H1 (cell line): Measurements from ENCODE around the gene AQP12A. TPM values are rescaled to one million over a fixed set of nuclear protein-coding genes. Genes with fewer than 3 reads are reported as not detected.

Experiments used
- CTCF ChIA-PET: fragments of 300-600 bp; sonication (Branson Sonifier 250); formaldehyde crosslinking; loops from one replicate; lab custom pipeline; 2021; ENCODE audit not compliant: partially characterized antibody; lab: Charles Lee
- POLR2A ChIA-PET: fragments of 300-600 bp; sonication (Branson Sonifier 250); formaldehyde crosslinking; loops from one replicate; lab custom pipeline; 2021; ENCODE audit warnings: inconsistent platforms; ENCODE audit not compliant: partially characterized antibody; lab: Charles Lee
- DNase-seq, 2 experiments: peaks; one replicate each; pipeline versions ENCODE4 v3.0.0 to v3.0.0-alpha.2; 2010 to 2022; ENCODE audit warnings: low spot score in 2 of 2, low read depth in 1 of 2, mixed read lengths in 1 of 2
- FAIRE-seq: peaks from 2 replicates; lab custom pipeline; 2011; peaks lifted over from hg19 to GRCh38; lab: Jason Lieb, UNC
- H2AFZ ChIP-seq: 2 replicates; pipeline ENCODE4 v1.8.1; 2012; ENCODE audit warnings: low read length, inconsistent platforms
- H2AK5ac ChIP-seq: 2 replicates; pipeline ENCODE4 v1.6.1; 2013; ENCODE audit warnings: low read depth, low read length
- H2BK120ac ChIP-seq: replicated peaks from 2 replicates; pipeline ENCODE3; 2013; ENCODE audit warnings: low read depth, low read length, inconsistent platforms
- H2BK12ac ChIP-seq: 2 replicates; pipeline ENCODE4 v1.6.1; 2013; ENCODE audit warnings: low read depth, low read length
- H2BK15ac ChIP-seq: 2 replicates; pipeline ENCODE4 v1.6.1; 2013; ENCODE audit warnings: low read length
- H2BK20ac ChIP-seq: 2 replicates; pipeline ENCODE4 v1.6.1; 2013; ENCODE audit warnings: low read length
- H2BK5ac ChIP-seq: 2 replicates; pipeline ENCODE4 v1.6.1; 2013; ENCODE audit warnings: low read depth, low read length
- H3K14ac ChIP-seq: 2 replicates; pipeline ENCODE4 v1.6.1; 2013; ENCODE audit warnings: inconsistent platforms; ENCODE audit not compliant: insufficient read length
- H3K18ac ChIP-seq: 2 replicates; pipeline ENCODE4 v1.6.1; 2013; ENCODE audit warnings: low read length; ENCODE audit errors: extremely low read depth
- H3K23ac ChIP-seq: 2 replicates; pipeline ENCODE4 v1.6.1; 2013; ENCODE audit warnings: inconsistent platforms; ENCODE audit not compliant: insufficient read length
- H3K23me2 ChIP-seq: 2 replicates; pipeline ENCODE4 v1.6.1; 2013; ENCODE audit warnings: low read depth, low read length
- H3K27ac ChIP-seq: 2 replicates; pipeline ENCODE4 v1.6.1; 2011; ENCODE audit warnings: low read depth, low read length, inconsistent platforms
- H3K27me3 ChIP-seq, 4 experiments: replicated peaks in 1 of 4; 1 replicate in 1 of 4; 2 replicates in 3 of 4; pipeline versions ENCODE4 v1.6.1 to v1.8.1; 2011 to 2013; ENCODE audit warnings: low read length in 3 of 4, mild to moderate bottlenecking in 3 of 4, inconsistent platforms in 2 of 4, mixed read lengths in 2 of 4, moderate library complexity in 1 of 4; ENCODE audit not compliant: control insufficient read depth in 3 of 4, insufficient read depth in 3 of 4; ENCODE audit errors: extremely low read depth in 1 of 4
- H3K36me3 ChIP-seq, 4 experiments: 2 replicates each; pipeline versions ENCODE4 v1.6.1 to v1.8.1; 2011 to 2013; ENCODE audit warnings: mild to moderate bottlenecking in 4 of 4, low read length in 3 of 4, moderate library complexity in 2 of 4, control low read depth in 1 of 4, inconsistent platforms in 1 of 4; ENCODE audit not compliant: insufficient read depth in 4 of 4, control insufficient read depth in 2 of 4
- H3K4ac ChIP-seq: replicated peaks from 2 replicates; pipeline ENCODE3; 2013; ENCODE audit warnings: low read length, low read depth, mixed read lengths, inconsistent platforms; ENCODE audit not compliant: insufficient read length
- H3K4me1 ChIP-seq, 4 experiments: replicated peaks in 1 of 4; 1 replicate in 1 of 4; 2 replicates in 3 of 4; pipeline versions ENCODE4 v1.6.1 to v1.8.1; 2011 to 2013; ENCODE audit warnings: low read length in 3 of 4, inconsistent platforms in 2 of 4, mixed read lengths in 1 of 4; ENCODE audit not compliant: insufficient read depth in 4 of 4, control insufficient read depth in 3 of 4
- H3K4me2 ChIP-seq, 2 experiments: 2 replicates each; pipeline versions ENCODE4 v1.6.1 to v1.8.1; 2011 to 2013; ENCODE audit warnings: low read depth in 2 of 2, low read length in 2 of 2, control low read depth in 1 of 2, inconsistent platforms in 1 of 2, mild to moderate bottlenecking in 1 of 2; ENCODE audit not compliant: insufficient read depth in 1 of 2
- H3K4me3 ChIP-seq, 4 experiments: fragments of 200-600, 300-600 bp in 1 of 4; sonication (generic), shearing (Covaris generic), sonication (Bioruptor Twin) in 1 of 4; 2 replicates each; pipeline versions ENCODE4 v1.5.1 to v1.8.1; 2011 to 2016; ENCODE audit warnings: low read length in 4 of 4, low read depth in 3 of 4, control low read depth in 2 of 4, inconsistent platforms in 2 of 4, mild to moderate bottlenecking in 2 of 4, mixed read lengths in 1 of 4, moderate library complexity in 1 of 4; ENCODE audit not compliant: insufficient read depth in 2 of 4; ENCODE audit errors: extremely low read depth in 1 of 4
- H3K56ac ChIP-seq: replicated peaks from 2 replicates; pipeline ENCODE3; 2013; ENCODE audit warnings: low read depth, mild to moderate bottlenecking, mixed read lengths, low read length, inconsistent platforms; ENCODE audit not compliant: insufficient read length
- H3K79me1 ChIP-seq: 2 replicates; pipeline ENCODE4 v1.6.1; 2013; ENCODE audit warnings: low read depth, low read length, control low read depth
- H3K79me2 ChIP-seq, 2 experiments: 2 replicates each; pipeline versions ENCODE4 v1.6.1 to v1.8.1; 2012 to 2013; ENCODE audit warnings: low read length in 2 of 2, mild to moderate bottlenecking in 2 of 2, inconsistent platforms in 1 of 2; ENCODE audit not compliant: insufficient read depth in 2 of 2, control insufficient read depth in 1 of 2
- H3K9ac ChIP-seq, 4 experiments: replicated peaks in 1 of 4; 1 replicate in 1 of 4; 2 replicates in 3 of 4; pipeline versions ENCODE4 v1.6.1 to v1.8.1; 2011 to 2013; ENCODE audit warnings: low read depth in 3 of 4, low read length in 3 of 4, control low read depth in 2 of 4, mild to moderate bottlenecking in 2 of 4, moderate library complexity in 2 of 4, inconsistent platforms in 1 of 4; ENCODE audit errors: extremely low read depth in 1 of 4
- H3K9me3 ChIP-seq, 2 experiments: 2 replicates each; pipeline versions ENCODE4 v1.6.1 to v1.8.1; 2012 to 2013; ENCODE audit warnings: mild to moderate bottlenecking in 2 of 2, moderate library complexity in 2 of 2, control low read depth in 1 of 2, inconsistent platforms in 1 of 2, low read depth in 1 of 2, low read length in 1 of 2, mixed read lengths in 1 of 2; ENCODE audit not compliant: insufficient read depth in 2 of 2
- H4K20me1 ChIP-seq, 2 experiments: replicated peaks in 1 of 2; 2 replicates each; pipeline versions ENCODE3 to v1.8.1; 2011 to 2013; ENCODE audit warnings: inconsistent platforms in 2 of 2, low read length in 2 of 2, mild to moderate bottlenecking in 1 of 2; ENCODE audit not compliant: insufficient read depth in 2 of 2, control insufficient read depth in 1 of 2
- H4K5ac ChIP-seq: 2 replicates; pipeline ENCODE4 v1.6.1; 2013; ENCODE audit warnings: low read length, low read depth, mixed read lengths, inconsistent platforms; ENCODE audit not compliant: insufficient read length
- H4K8ac ChIP-seq: 2 replicates; pipeline ENCODE4 v1.8.0; 2013; ENCODE audit warnings: mild to moderate bottlenecking, moderate library complexity, low read length, inconsistent platforms; ENCODE audit not compliant: insufficient read depth; ENCODE audit errors: extremely low read depth
- H4K91ac ChIP-seq: replicated peaks from 2 replicates; pipeline ENCODE3; 2013; ENCODE audit warnings: low read length, mixed read lengths, inconsistent platforms; ENCODE audit not compliant: insufficient read length
- POLR2A ChIP-seq, 2 experiments: IDR thresholded peaks; 1 replicate in 1 of 2; 2 replicates in 1 of 2; pipeline ENCODE4 v1.6.1; 2011; ENCODE audit warnings: low read depth in 2 of 2, low read length in 2 of 2, mild to moderate bottlenecking in 2 of 2; ENCODE audit errors: control extremely low read depth in 1 of 2
- POLR2AphosphoS5 ChIP-seq: IDR thresholded peaks from 2 replicates; pipeline ENCODE4 v1.6.1; 2011; ENCODE audit warnings: low read depth, low read length
- SP1 ChIP-seq: IDR thresholded peaks from 2 replicates; pipeline ENCODE4 v1.6.1; 2011; ENCODE audit warnings: low read depth, low read length
- WGBS, 2 experiments: shearing (Covaris generic) in 1 of 2; methylation state at CpG; one replicate each; pipeline versions ENCODE4 v1.1.6 to v1.1.7; 2013 to 2015; ENCODE audit warnings: low lambda C conversion rate in 2 of 2, mixed read lengths in 2 of 2, inconsistent platforms in 1 of 2, low coverage in 1 of 2, missing lambda C conversion rate in 1 of 2; ENCODE audit not compliant: insufficient replicate concordance in 2 of 2, insufficient coverage in 1 of 2, insufficient read length in 1 of 2; ENCODE audit errors: extremely low coverage in 1 of 2, missing lambda C conversion rate in 1 of 2; 5-methylcytosine and 5-hydroxymethylcytosine counted together
- polyA plus RNA-seq, 7 experiments: library from polyadenylated mRNA; depleted of rRNA in 3 of 7; stranded (reverse) in 5 of 7; unstranded in 2 of 7; fragments of >200 nt in 5 of 7; fragments of 200-250 nt in 2 of 7; gene quantifications; 1 replicate in 5 of 7; 2 replicates in 1 of 7; 4 replicates in 1 of 7; pipeline versions ENCODE4 v1.2.1 to v1.2.3, GENCODE V29; 2011 to 2013; ENCODE audit warnings: missing spikeins in 2 of 7, mixed read lengths in 2 of 7
- total RNA-seq: library from RNA; stranded (reverse); fragmentation: NEBNext Ultra II Directional; extraction: Animal tissue kit (Norgen Biotek cat#: 25700); gene quantifications from 2 replicates; pipeline ENCODE4 v1.2.1, GENCODE V29; 2021

AQP12A gene
- total and polyA plus RNA-seq, 2 of the 8 experiments (the other 6 are each of a cell fraction or from before 2014, with no cell fraction given), result not detected

- CTCF ChIA-PET, result interaction anchor here (1.0 to 1.5 kb wide), 3 partner anchors 9 to 20 kb away, joined by 3 to 4 read pairs (median 3); no protein-coding TSS in a partner anchor
- Histone ChIP-seq H3K14ac (no peak overlapping the region), H3K9ac (no peak overlapping the region), H4K8ac (no peak overlapping the region), H3K79me2 (no peaks in the 10 kb centered on the region), H2BK15ac (no peak overlapping the region), H3K18ac (no peak overlapping the region), H2AFZ (no peak overlapping the region), H3K4ac (no peak overlapping the region)
- no peak for FAIRE-seq
- TF ChIP-seq POLR2AphosphoS5 (peak; percentile 63; the same call in 1 of the 2 replicates), SP1 (no peak), POLR2A (IDR thresholded peaks at IDR 0.05; ENCODE audit: control extremely low read depth in 1 of 2, low read depth in 2 of 2, low read length in 2 of 2) (peak in 1 of 2 experiments; percentile 34; a peak in 1 of 3 replicates)
- TF ChIP-seq, all 59 proteins: peak for 2
- Histone ChIP-seq H3K4me2 (no peak overlapping the region), H2BK20ac (no peak overlapping the region), H3K79me1 (peaks cover 2% of the 10 kb centered on the region), H2BK120ac (no peak overlapping the region), H3K23ac (no peak overlapping the region), H4K91ac (no peak overlapping the region), H4K20me1 (peaks cover 7 to 17% of the 10 kb centered on the region in 2 experiments), H3K23me2 (no peaks in the 10 kb centered on the region), H3K27ac (no peak overlapping the region; the same call in 1 of the 2 replicates), H3K56ac (no peak overlapping the region), H2AK5ac (no peak overlapping the region), H4K5ac (no peak overlapping the region), H3K4me1 (no peaks in the 10 kb centered on the region), H3K36me3 (peaks cover 22 to 86% (median 61%) of the 10 kb centered on the region in 4 experiments), H3K27me3 (no peaks in the 10 kb centered on the region), H2BK12ac (no peak overlapping the region), H3K9me3 (no peaks in the 10 kb centered on the region), H3K4me3 (no peak overlapping the region), H2BK5ac (no peak overlapping the region)
- WGBS, 2 experiments, result 89% methylated on average over 8 of the region's 9 CpGs; no CpG with 5 or more reads in 1 of the 2 experiments
- DNase-seq, result no peak
- POLR2A ChIA-PET, result interaction anchor here (1.1 to 1.9 kb wide), 3 partner anchors 9 to 65 kb away, joined by 3 to 5 read pairs (median 3); no protein-coding TSS in a partner anchor
Observed at GRCh38 chr2:240723851-240724250, 32.2 kb downstream of the AQP12A start.
